H9 (cell line): ENCODE results near the gene NTRK3. TPM values are rescaled to one million over a fixed set of nuclear protein-coding genes. Genes with fewer than 3 reads are reported as not detected.

Experiments
- DNase-seq: peaks from one replicate; pipeline ENCODE4 v3.0.0-alpha.2; 2017
- H2AFZ ChIP-seq: one replicate; pipeline ENCODE4 v1.6.1; 2013; ENCODE audit warnings: mild to moderate bottlenecking, low read length, control low read depth, moderate library complexity
- H2AK5ac ChIP-seq: 2 replicates; pipeline ENCODE4 v1.6.1; 2013; ENCODE audit warnings: low read length, control low read depth, mixed read lengths; ENCODE audit not compliant: insufficient read length
- H2BK120ac ChIP-seq: one replicate; pipeline ENCODE4 v1.6.1; 2013; ENCODE audit warnings: low read depth, mild to moderate bottlenecking, low read length, control low read depth, inconsistent platforms; ENCODE audit not compliant: poor library complexity, severe bottlenecking
- H2BK12ac ChIP-seq: 2 replicates; pipeline ENCODE4 v1.6.1; 2013; ENCODE audit warnings: low read length, control low read depth, mixed read lengths, low read depth; ENCODE audit not compliant: insufficient read length
- H2BK15ac ChIP-seq: 2 replicates; pipeline ENCODE4 v1.6.1; 2013; ENCODE audit warnings: low read depth, low read length, control low read depth
- H2BK20ac ChIP-seq: one replicate; pipeline ENCODE4 v1.6.1; 2013; ENCODE audit warnings: low read depth, mild to moderate bottlenecking, low read length, control low read depth, inconsistent platforms; ENCODE audit not compliant: poor library complexity, severe bottlenecking
- H2BK5ac ChIP-seq: 2 replicates; pipeline ENCODE4 v1.6.1; 2013; ENCODE audit warnings: low read length, control low read depth, mixed read lengths; ENCODE audit not compliant: insufficient read length
- H3K14ac ChIP-seq: 2 replicates; pipeline ENCODE4 v1.6.1; 2013; ENCODE audit warnings: low read length, control low read depth; ENCODE audit not compliant: insufficient read depth
- H3K18ac ChIP-seq: 2 replicates; pipeline ENCODE4 v1.6.1; 2013; ENCODE audit warnings: low read depth, mild to moderate bottlenecking, mixed read lengths, low read length, control low read depth; ENCODE audit not compliant: insufficient read length
- H3K23ac ChIP-seq: 2 replicates; pipeline ENCODE4 v1.6.1; 2013; ENCODE audit warnings: low read length, control low read depth, mixed read lengths, low read depth; ENCODE audit not compliant: insufficient read length
- H3K23me2 ChIP-seq: 2 replicates; pipeline ENCODE4 v1.6.1; 2013; ENCODE audit warnings: low read depth, mild to moderate bottlenecking, mixed read lengths, low read length, control low read depth; ENCODE audit not compliant: insufficient read length, poor library complexity, severe bottlenecking
- H3K27ac ChIP-seq: 2 replicates; pipeline ENCODE4 v1.5.1; 2013; ENCODE audit warnings: low read length, control low read depth, mixed read lengths, low read depth; ENCODE audit not compliant: insufficient read length
- H3K27me3 ChIP-seq: 2 replicates; pipeline ENCODE4 v1.6.1; 2013; ENCODE audit warnings: low read length, control low read depth, inconsistent platforms; ENCODE audit not compliant: insufficient read depth
- H3K4ac ChIP-seq: 2 replicates; pipeline ENCODE4 v1.6.1; 2013; ENCODE audit warnings: low read depth, mild to moderate bottlenecking, control low read depth, inconsistent platforms, low read length, moderate library complexity
- H3K4me1 ChIP-seq: 2 replicates; pipeline ENCODE4 v1.6.1; 2013; ENCODE audit warnings: low read length, control low read depth, inconsistent platforms; ENCODE audit not compliant: insufficient read depth
- H3K4me2 ChIP-seq: 2 replicates; pipeline ENCODE4 v1.6.1; 2013; ENCODE audit warnings: low read length, control low read depth, mixed read lengths; ENCODE audit not compliant: insufficient read length, insufficient read depth
- H3K56ac ChIP-seq: 2 replicates; pipeline ENCODE4 v1.6.1; 2013; ENCODE audit warnings: low read depth, mild to moderate bottlenecking, mixed read lengths, low read length, control low read depth; ENCODE audit not compliant: insufficient read length
- H3K79me1 ChIP-seq: 2 replicates; pipeline ENCODE4 v1.6.1; 2013; ENCODE audit warnings: low read depth, mild to moderate bottlenecking, moderate library complexity, low read length, control low read depth, inconsistent platforms; ENCODE audit not compliant: insufficient read depth, poor library complexity, severe bottlenecking
- H3K79me2 ChIP-seq: 2 replicates; pipeline ENCODE4 v1.6.1; 2013; ENCODE audit warnings: low read length, control low read depth, inconsistent platforms; ENCODE audit not compliant: insufficient read depth
- H3K9ac ChIP-seq: 2 replicates; pipeline ENCODE4 v1.6.1; 2013; ENCODE audit warnings: low read length, control low read depth, mixed read lengths; ENCODE audit not compliant: insufficient read length; ENCODE audit errors: extremely low read depth
- H3K9me3 ChIP-seq: one replicate; pipeline ENCODE4 v1.6.1; 2013; ENCODE audit warnings: low read depth, low read length, inconsistent platforms; ENCODE audit not compliant: control insufficient read depth
- H3T11ph ChIP-seq: one replicate; pipeline ENCODE4 v1.6.1; 2013; ENCODE audit warnings: mild to moderate bottlenecking, low read length, control low read depth, inconsistent platforms
- H4K20me1 ChIP-seq: one replicate; pipeline ENCODE4 v1.6.1; 2013; ENCODE audit not compliant: control insufficient read depth, insufficient read length, insufficient read depth
- H4K5ac ChIP-seq: 2 replicates; pipeline ENCODE4 v1.6.1; 2013; ENCODE audit warnings: low read depth, mild to moderate bottlenecking, mixed read lengths, low read length, control low read depth; ENCODE audit not compliant: insufficient read length
- H4K8ac ChIP-seq: replicated peaks from 2 replicates; pipeline ENCODE4 v1.6.1; 2013; ENCODE audit warnings: low read length, control low read depth, mixed read lengths, low read depth; ENCODE audit not compliant: insufficient read length
- H4K91ac ChIP-seq: 2 replicates; pipeline ENCODE4 v1.6.1; 2013; ENCODE audit warnings: low read depth, mild to moderate bottlenecking, moderate library complexity, mixed read lengths, low read length, control low read depth; ENCODE audit not compliant: insufficient read length
- H3K27ac Mint-ChIP-seq, 3 experiments: 2 replicates in 2 of 3; 3 replicates in 1 of 3; pipeline ENCODE4 v1.8.0; 2020 to 2021; ENCODE audit warnings: mixed read lengths in 3 of 3, mild to moderate bottlenecking in 1 of 3, moderate library complexity in 1 of 3
- H3K27me3 Mint-ChIP-seq: 2 replicates; pipeline ENCODE4 v1.8.0; 2021; ENCODE audit warnings: low read depth, mild to moderate bottlenecking, moderate library complexity, mixed read lengths
- H3K36me3 Mint-ChIP-seq, 3 experiments: 2 replicates in 2 of 3; 3 replicates in 1 of 3; pipeline ENCODE4 v1.8.0; 2020 to 2021; ENCODE audit warnings: low read depth in 3 of 3, mixed read lengths in 3 of 3; ENCODE audit not compliant: insufficient read depth in 1 of 3
- H3K4me1 Mint-ChIP-seq, 2 experiments: 2 replicates each; pipeline ENCODE4 v1.8.0; 2020; ENCODE audit warnings: mixed read lengths in 2 of 2
- H3K4me3 Mint-ChIP-seq, 2 experiments: 2 replicates in 1 of 2; 3 replicates in 1 of 2; pipeline ENCODE4 v1.8.0; 2020 to 2021; ENCODE audit warnings: mild to moderate bottlenecking in 2 of 2, mixed read lengths in 2 of 2, moderate library complexity in 1 of 2
- H3K9me3 Mint-ChIP-seq, 2 experiments: 2 replicates in 1 of 2; 3 replicates in 1 of 2; pipeline ENCODE4 v1.8.0; 2020; ENCODE audit warnings: mild to moderate bottlenecking in 2 of 2, mixed read lengths in 2 of 2, moderate library complexity in 1 of 2
- WGBS: extraction: QIAGEN DNeasy Blood & Tissue Kit; methylation state at CpG from one replicate; pipeline ENCODE4 v1.1.7; 2013; ENCODE audit warnings: missing lambda C conversion rate, low lambda C conversion rate, mixed read lengths; ENCODE audit not compliant: insufficient read length; ENCODE audit errors: extremely low coverage; 5-methylcytosine and 5-hydroxymethylcytosine counted together
- total RNA-seq: library from RNA; stranded (reverse); gene quantifications from 2 replicates; pipeline ENCODE4 v1.2.1, GENCODE V29; 2021
- TF ChIP-seq, protein P1 (sequence below): fragments of 200-600 bp; sonication (generic); conservative IDR thresholded peaks from 3 replicates; pipeline ENCODE4 v1.8.0; 2021; ENCODE audit warnings: antibody characterized with exemption, mild to moderate bottlenecking

Gene NTRK3
- total RNA-seq, 1 experiment from 2014 or later: 2.5 TPM

- no peak overlapping the region for H3K4me3 Mint-ChIP-seq
- H3K36me3 Mint-ChIP-seq: no peaks in the 10 kb centered on the region; a peak in 1 of 7 replicates
- H2BK15ac ChIP-seq: no peak overlapping the region
- no peak overlapping the region for H2BK20ac ChIP-seq
- no peak overlapping the region for H3K4me2 ChIP-seq
- H3K23me2 ChIP-seq: no peaks in the 10 kb centered on the region
- no CpG with 5 or more reads among the region's 4 CpGs for WGBS
- H4K5ac ChIP-seq: no peak overlapping the region
- H3K79me1 ChIP-seq: no peaks in the 10 kb centered on the region
- no peak overlapping the region for H2BK12ac ChIP-seq
- H3K56ac ChIP-seq: no peak overlapping the region
- no peak overlapping the region for H3T11ph ChIP-seq
- no peaks in the 10 kb centered on the region for H3K4me1 ChIP-seq
- no peak overlapping the region for H3K27ac ChIP-seq
- no peaks in the 10 kb centered on the region for H3K9me3 ChIP-seq
- H4K20me1 ChIP-seq: no peaks in the 10 kb centered on the region
- H3K27ac Mint-ChIP-seq: no peak overlapping the region
- peaks cover 0 to 2% of the 10 kb centered on the region in 2 experiments; a peak in 1 of 4 replicates for H3K4me1 Mint-ChIP-seq
- H3K27me3 ChIP-seq: no peaks in the 10 kb centered on the region
- H3K18ac ChIP-seq: no peak overlapping the region
- DNase-seq: no peak
- no peak overlapping the region for H2BK120ac ChIP-seq
- no peak overlapping the region for H3K9ac ChIP-seq
- no peak overlapping the region for H4K91ac ChIP-seq
- no peak overlapping the region for H2AFZ ChIP-seq
- H3K9me3 Mint-ChIP-seq: no peaks in the 10 kb centered on the region
- no peak overlapping the region for H3K23ac ChIP-seq
- H2BK5ac ChIP-seq: no peak overlapping the region
- TF ChIP-seq, protein P1, sequence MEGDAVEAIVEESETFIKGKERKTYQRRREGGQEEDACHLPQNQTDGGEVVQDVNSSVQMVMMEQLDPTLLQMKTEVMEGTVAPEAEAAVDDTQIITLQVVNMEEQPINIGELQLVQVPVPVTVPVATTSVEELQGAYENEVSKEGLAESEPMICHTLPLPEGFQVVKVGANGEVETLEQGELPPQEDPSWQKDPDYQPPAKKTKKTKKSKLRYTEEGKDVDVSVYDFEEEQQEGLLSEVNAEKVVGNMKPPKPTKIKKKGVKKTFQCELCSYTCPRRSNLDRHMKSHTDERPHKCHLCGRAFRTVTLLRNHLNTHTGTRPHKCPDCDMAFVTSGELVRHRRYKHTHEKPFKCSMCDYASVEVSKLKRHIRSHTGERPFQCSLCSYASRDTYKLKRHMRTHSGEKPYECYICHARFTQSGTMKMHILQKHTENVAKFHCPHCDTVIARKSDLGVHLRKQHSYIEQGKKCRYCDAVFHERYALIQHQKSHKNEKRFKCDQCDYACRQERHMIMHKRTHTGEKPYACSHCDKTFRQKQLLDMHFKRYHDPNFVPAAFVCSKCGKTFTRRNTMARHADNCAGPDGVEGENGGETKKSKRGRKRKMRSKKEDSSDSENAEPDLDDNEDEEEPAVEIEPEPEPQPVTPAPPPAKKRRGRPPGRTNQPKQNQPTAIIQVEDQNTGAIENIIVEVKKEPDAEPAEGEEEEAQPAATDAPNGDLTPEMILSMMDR: no peak
- no peak overlapping the region for H4K8ac ChIP-seq
- H3K79me2 ChIP-seq: no peaks in the 10 kb centered on the region
- no peak overlapping the region; the same call in 1 of the 2 replicates for H3K14ac ChIP-seq
- H2AK5ac ChIP-seq: no peak overlapping the region
- H3K4ac ChIP-seq: no peak overlapping the region
- peaks cover 11% of the 10 kb centered on the region for H3K27me3 Mint-ChIP-seq
Measured at GRCh38 chr15:88202231-88202630, 54.3 kb downstream of the NTRK3 start.
